ENCODE measurements around the gene NCAM1.

The NCAM1 gene

DNA sequence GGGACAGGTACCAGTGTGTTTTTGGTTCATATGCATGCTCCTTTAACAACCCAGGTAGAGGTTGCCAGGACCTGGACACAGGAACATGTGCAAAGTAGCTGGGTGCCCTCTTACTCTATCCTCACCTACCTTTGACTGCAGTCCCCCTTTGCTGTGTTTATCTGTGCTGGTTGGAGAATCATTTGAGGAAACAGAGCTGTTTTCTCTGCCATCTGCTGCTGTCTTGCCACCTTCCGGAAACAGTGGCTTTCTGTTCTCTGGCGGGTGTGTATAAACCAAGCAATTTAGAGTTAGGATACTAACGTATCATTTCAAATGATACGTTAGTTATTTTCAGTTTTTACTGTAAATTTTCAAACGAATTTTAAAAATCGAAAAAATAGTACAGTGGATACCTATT, 181.3 kb downstream of the NCAM1 start:
- no peak for DNase-seq (ENCODE audit: low read depth)
- no peak overlapping the region for H3K4me3 ChIP-seq (replicated peaks; ENCODE audit: low read depth, low read length)
- no peak for TF ChIP-seq CTCF (IDR thresholded peaks at IDR 0.05; ENCODE audit: low read length, missing control alignments)

DNA sequence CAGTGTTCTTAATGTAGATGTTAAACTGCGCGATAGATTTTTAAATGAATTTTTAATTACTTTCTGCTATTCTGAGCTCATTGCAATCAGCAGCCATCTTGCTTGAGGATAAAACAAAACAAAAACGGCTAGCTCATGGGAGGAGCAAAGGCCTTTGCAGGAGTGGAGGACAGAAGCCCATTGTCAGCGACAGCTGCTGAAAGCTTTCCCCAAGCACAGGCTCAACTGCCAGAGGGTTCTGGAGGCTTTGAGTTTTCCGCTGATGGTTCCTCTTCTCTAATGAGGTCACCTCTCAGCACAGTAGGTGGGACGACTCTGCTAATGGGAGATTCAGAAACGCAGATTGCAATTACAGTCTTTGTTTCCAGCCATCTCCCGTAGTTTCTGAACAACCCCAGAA, 186.0 kb downstream of the NCAM1 start:
- no peak for TF ChIP-seq CTCF (IDR thresholded peaks at IDR 0.05; ENCODE audit: low read length, missing control alignments)
- no peak for DNase-seq (ENCODE audit: low read depth)
- no peak overlapping the region for H3K4me3 ChIP-seq (replicated peaks; ENCODE audit: low read depth, low read length)

- no peak for DNase-seq (ENCODE audit: low read depth)
- TF ChIP-seq CTCF (IDR thresholded peaks at IDR 0.05; ENCODE audit: low read length, missing control alignments): no peak
- no peak overlapping the region for H3K4me3 ChIP-seq (replicated peaks; ENCODE audit: low read depth, low read length)
These were observed 186.9 kb downstream of the NCAM1 start for GRCh38 chr11:113148076-113148475.

GRCh38 chr11:113148652-113149051, 187.4 kb downstream of the NCAM1 start:
- H3K4me3 ChIP-seq (replicated peaks; ENCODE audit: low read depth, low read length): no peak overlapping the region
- no peak for TF ChIP-seq CTCF (IDR thresholded peaks at IDR 0.05; ENCODE audit: low read length, missing control alignments)
- DNase-seq (ENCODE audit: low read depth): no peak

DNA sequence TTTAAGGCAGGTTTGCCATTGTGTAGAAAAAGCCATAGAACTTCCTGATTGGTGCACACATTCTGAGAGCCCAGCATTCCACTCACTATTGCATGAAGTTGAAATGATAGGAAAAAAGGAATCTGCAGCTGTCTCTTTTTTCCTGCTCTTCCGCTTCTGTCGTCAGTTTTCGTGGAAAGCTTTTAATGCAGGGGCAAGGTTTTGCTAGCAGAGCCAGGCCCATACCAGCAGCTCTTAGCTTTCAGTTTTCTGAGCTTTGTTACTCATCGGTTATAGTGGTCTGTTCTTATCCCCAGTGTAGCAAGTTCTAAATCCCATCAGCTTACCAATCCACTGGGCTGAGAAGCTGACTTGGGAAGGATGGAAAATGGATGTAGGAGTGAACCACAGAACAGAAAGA, 190.3 kb downstream of the NCAM1 start:
- no peak for TF ChIP-seq CTCF (IDR thresholded peaks at IDR 0.05; ENCODE audit: low read length, missing control alignments)
- H3K4me3 ChIP-seq (replicated peaks; ENCODE audit: low read depth, low read length): no peak overlapping the region
- no peak for DNase-seq (ENCODE audit: low read depth)

DNA sequence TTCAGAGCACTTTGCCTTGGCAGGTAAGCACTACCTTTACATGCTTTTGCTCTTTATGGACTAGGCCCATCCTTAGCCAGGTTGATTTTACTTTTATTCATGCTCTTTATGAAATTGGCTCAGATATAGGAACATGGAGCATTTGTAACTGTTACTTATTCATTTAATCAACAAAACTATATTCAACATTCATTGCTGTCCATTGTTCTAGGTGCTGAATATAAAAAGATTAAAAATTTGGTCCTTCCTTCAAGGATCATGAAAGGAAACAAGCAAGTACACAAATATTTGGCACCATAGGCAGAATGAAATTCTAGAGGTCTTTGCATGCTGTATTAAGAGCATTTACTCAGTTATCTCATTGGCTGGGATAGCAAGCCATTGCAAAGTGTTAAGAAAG, 191.3 kb downstream of the NCAM1 start:
- H3K4me3 ChIP-seq (replicated peaks; ENCODE audit: low read depth, low read length): no peak overlapping the region
- DNase-seq (ENCODE audit: low read depth): no peak
- TF ChIP-seq CTCF (IDR thresholded peaks at IDR 0.05; ENCODE audit: low read length, missing control alignments): no peak

- no peak overlapping the region for H3K4me3 ChIP-seq (replicated peaks; ENCODE audit: low read depth, low read length)
- TF ChIP-seq CTCF (IDR thresholded peaks at IDR 0.05; ENCODE audit: low read length, missing control alignments): no peak
- peak; percentile 64 for DNase-seq (ENCODE audit: low read depth)
These were observed 192.6 kb downstream of the NCAM1 start for GRCh38 chr11:113153847-113154246.
